ENCODE results near the gene USH1C. TPM values are rescaled to one million over a fixed set of nuclear protein-coding genes. Genes with fewer than 3 reads are reported as not detected.

Gene USH1C
- total RNA-seq, 4 donors from 2014 or later: 110 to 1,022 (median 157) TPM

GRCh38 chr11:17548444-17548843 lies 4.2 kb upstream of the USH1C start:
- H3K4me3 ChIP-seq: no peak overlapping the region
- WGBS, 2 donors (ENCODE audit: low coverage in 1 of 2): 75 to 76% methylated on average over 6 of the region's 6 CpGs
- peaks cover 20% of the 10 kb centered on the region for H3K27me3 ChIP-seq
- H3K4me1 ChIP-seq: peaks cover 0 to 4% (median 0%) of the 10 kb centered on the region in 4 donors
- TF ChIP-seq EP300 (IDR thresholded peaks at IDR 0.05; ENCODE audit: low read depth): no peak
- TF ChIP-seq POLR2AphosphoS5 (IDR thresholded peaks at IDR 0.05): no peak
- no peak for TF ChIP-seq CTCF (IDR thresholded peaks at IDR 0.05)
- TF ChIP-seq POLR2A (IDR thresholded peaks at IDR 0.05): no peak
- in situ Hi-C loops (cut with MboI; ENCODE audit: low pct_ligation_motif_present in 1 of 4, low pct_unique_long_range_greater_than_20kb in 1 of 4, low sequenced_read_pairs in 3 of 4): no loop called here
- no peaks in the 10 kb centered on the region for H3K36me3 ChIP-seq
- H3K9me3 ChIP-seq: no peaks in the 10 kb centered on the region
- intact Hi-C loops (cut with DNase I; ENCODE audit: low total_unique reads): no loop called here
- no peak overlapping the region for H3K27ac ChIP-seq
- DNase-seq: no peak

GRCh38 chr11:17547932-17548331 lies 3.7 kb upstream of the USH1C start:
- 60% methylated on average over 9 of the region's 9 CpGs; no CpG with 5 or more reads in 1 of the 2 donors for WGBS, 2 donors (ENCODE audit: low coverage in 1 of 2)
- no peaks in the 10 kb centered on the region for H3K36me3 ChIP-seq
- TF ChIP-seq EP300 (IDR thresholded peaks at IDR 0.05; ENCODE audit: low read depth) (no peak), POLR2AphosphoS5 (IDR thresholded peaks at IDR 0.05) (no peak), POLR2A (IDR thresholded peaks at IDR 0.05) (no peak), CTCF (IDR thresholded peaks at IDR 0.05) (no peak)
- DNase-seq: no peak
- in situ Hi-C loops (cut with MboI; ENCODE audit: low pct_ligation_motif_present in 1 of 4, low pct_unique_long_range_greater_than_20kb in 1 of 4, low sequenced_read_pairs in 3 of 4) (no loop called here), intact Hi-C loops (cut with DNase I; ENCODE audit: low total_unique reads) (no loop called here)
- H3K4me3 ChIP-seq: no peak overlapping the region
- no peaks in the 10 kb centered on the region for H3K9me3 ChIP-seq
- peaks cover 0 to 4% (median 0%) of the 10 kb centered on the region in 4 donors for H3K4me1 ChIP-seq
- H3K27ac ChIP-seq: no peak overlapping the region
- peaks cover 20% of the 10 kb centered on the region for H3K27me3 ChIP-seq

- 48% methylated on average over 10 to 20 of the region's 20 CpGs for WGBS, 2 donors (ENCODE audit: low coverage in 1 of 2)
- TF ChIP-seq POLR2A (IDR thresholded peaks at IDR 0.05) (no peak), EP300 (IDR thresholded peaks at IDR 0.05; ENCODE audit: low read depth) (no peak), POLR2AphosphoS5 (IDR thresholded peaks at IDR 0.05) (no peak), CTCF (IDR thresholded peaks at IDR 0.05) (no peak)
- H3K27me3 ChIP-seq: peaks cover 20% of the 10 kb centered on the region
- intact Hi-C loops (cut with DNase I; ENCODE audit: low total_unique reads) (no loop called here), in situ Hi-C loops (cut with MboI; ENCODE audit: low pct_ligation_motif_present in 1 of 4, low pct_unique_long_range_greater_than_20kb in 1 of 4, low sequenced_read_pairs in 3 of 4) (no loop called here)
- no peak within 1 kb of the TSS for H3K27ac ChIP-seq
- peaks cover 0 to 4% (median 0%) of the 10 kb centered on the region in 4 donors for H3K4me1 ChIP-seq
- H3K9me3 ChIP-seq: no peaks in the 10 kb centered on the region
- no peak for DNase-seq
- no peaks in the 10 kb centered on the region for H3K36me3 ChIP-seq
- no peak within 1 kb of the TSS for H3K4me3 ChIP-seq
Observed at GRCh38 chr11:17547051-17547577, 2.9 kb upstream of the USH1C start, which contains the start of gene OTOG. TSS of gene OTOG (plus strand) at chr11:17547259. CDS start at chr11:17547373, 114 bp downstream.

- Histone ChIP-seq H3K27ac (no peak overlapping the region), H3K27me3 (peaks cover 20% of the 10 kb centered on the region), H3K4me1 (peaks cover 0 to 9% (median 3%) of the 10 kb centered on the region in 4 donors), H3K9me3 (no peaks in the 10 kb centered on the region), H3K36me3 (no peaks in the 10 kb centered on the region), H3K4me3 (no peak overlapping the region)
- no peak for TF ChIP-seq EP300 (IDR thresholded peaks at IDR 0.05; ENCODE audit: low read depth)
- TF ChIP-seq POLR2A (IDR thresholded peaks at IDR 0.05): no peak
- no peak for TF ChIP-seq CTCF (IDR thresholded peaks at IDR 0.05)
- no peak for TF ChIP-seq POLR2AphosphoS5 (IDR thresholded peaks at IDR 0.05)
- 76 to 80% methylated on average over 2 of the region's 2 CpGs for WGBS, 2 donors (ENCODE audit: low coverage in 1 of 2)
- in situ Hi-C loops (cut with MboI; ENCODE audit: low pct_ligation_motif_present in 1 of 4, low pct_unique_long_range_greater_than_20kb in 1 of 4, low sequenced_read_pairs in 3 of 4): no loop called here
- no peak for DNase-seq
- intact Hi-C loops (cut with DNase I; ENCODE audit: low total_unique reads): no loop called here
Observed at GRCh38 chr11:17546240-17546639, 2.0 kb upstream of the USH1C start.
